ENCODE data around the gene VWA3B.
"Not testable (repeated sequence)": the region's sequence is repeated elsewhere in the genome, so short reads cannot be mapped to it uniquely, and the experiment has no call there.

Gene VWA3B

GRCh38 chr2:98252038-98252773, 165.2 kb downstream of the VWA3B start:
- no peak for DNase-seq (ENCODE audit: low read depth in 3 of 3)

- DNase-seq (ENCODE audit: low read depth in 3 of 3): no peak
These were observed 166.6 kb downstream of the VWA3B start for GRCh38 chr2:98253461-98254070.

DNA sequence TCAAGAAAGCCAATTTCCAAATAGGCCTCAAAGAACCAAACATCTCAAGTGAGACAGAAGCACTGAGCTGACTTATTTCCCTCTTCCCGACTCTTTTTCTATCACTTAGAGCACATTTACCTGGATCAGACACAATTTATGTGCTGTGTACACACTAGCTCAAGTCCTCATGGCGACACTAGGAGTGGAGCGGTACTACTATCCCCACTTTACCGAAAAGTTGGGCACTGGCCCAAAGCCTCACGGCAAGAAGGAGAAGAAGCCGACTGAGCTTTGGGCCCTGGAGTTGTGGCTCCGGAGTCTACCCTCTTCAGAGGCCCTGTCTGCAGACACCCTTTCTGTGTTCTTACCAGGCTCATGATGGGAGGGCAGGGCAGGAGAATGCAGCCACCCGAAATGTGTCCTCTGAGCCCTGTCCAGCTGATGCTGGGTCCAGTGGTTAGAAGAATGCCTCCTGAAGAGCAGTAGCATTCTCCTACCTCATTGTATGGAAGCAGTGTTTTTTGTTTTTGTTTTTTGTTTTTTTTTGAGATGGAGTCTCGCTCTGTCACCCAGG, 167.6 kb downstream of the VWA3B start:
- DNase-seq (ENCODE audit: low read depth in 3 of 3): no peak

GRCh38 chr2:98258906-98259305, 171.9 kb downstream of the VWA3B start:
- DNase-seq (ENCODE audit: low read depth in 3 of 3): no peak

DNA sequence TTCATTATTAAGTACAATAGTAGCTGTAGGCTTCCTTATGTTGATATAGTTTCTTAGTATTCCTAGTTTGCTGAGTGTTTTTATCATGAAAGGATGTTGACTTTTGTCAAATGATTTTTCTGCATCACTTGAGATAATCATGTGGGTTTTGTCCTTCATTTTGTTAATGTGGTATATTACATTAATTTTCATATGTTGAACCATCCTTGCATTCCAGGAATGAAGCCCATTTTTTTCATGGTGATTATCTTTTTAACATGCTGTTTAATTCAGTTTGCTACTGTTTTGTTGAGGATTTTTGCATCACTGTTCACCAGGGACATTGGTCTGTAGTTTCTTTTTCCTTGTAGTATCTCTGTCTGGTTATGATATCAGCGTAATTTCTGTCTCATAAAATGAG, 176.4 kb downstream of the VWA3B start:
- DNase-seq (ENCODE audit: low read depth in 3 of 3): no peak

- not testable (repeated sequence) for DNase-seq (ENCODE audit: low read depth in 3 of 3)
These were observed 181.3 kb downstream of the VWA3B start for GRCh38 chr2:98268225-98268624.

DNA sequence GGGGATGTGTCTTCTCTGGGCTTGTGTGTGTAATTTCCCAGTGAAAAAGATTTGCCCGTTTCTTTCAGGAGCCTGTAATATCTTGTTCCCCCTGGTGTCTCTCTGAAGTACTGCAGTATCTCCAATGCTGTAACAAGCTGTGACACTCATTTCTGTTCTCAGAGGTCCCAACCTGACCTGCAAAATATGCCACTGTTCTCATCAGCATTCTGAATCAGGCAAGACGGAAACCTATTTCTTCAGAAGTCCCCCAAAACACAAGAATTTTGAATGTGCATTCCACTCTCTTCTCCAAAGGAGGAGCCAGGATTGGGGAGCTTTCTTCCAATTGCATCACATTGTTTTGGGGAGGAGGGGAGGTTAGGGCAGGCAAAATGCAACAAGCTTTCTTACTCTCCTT, 182.3 kb downstream of the VWA3B start:
- DNase-seq (ENCODE audit: low read depth in 3 of 3): no peak

DNA sequence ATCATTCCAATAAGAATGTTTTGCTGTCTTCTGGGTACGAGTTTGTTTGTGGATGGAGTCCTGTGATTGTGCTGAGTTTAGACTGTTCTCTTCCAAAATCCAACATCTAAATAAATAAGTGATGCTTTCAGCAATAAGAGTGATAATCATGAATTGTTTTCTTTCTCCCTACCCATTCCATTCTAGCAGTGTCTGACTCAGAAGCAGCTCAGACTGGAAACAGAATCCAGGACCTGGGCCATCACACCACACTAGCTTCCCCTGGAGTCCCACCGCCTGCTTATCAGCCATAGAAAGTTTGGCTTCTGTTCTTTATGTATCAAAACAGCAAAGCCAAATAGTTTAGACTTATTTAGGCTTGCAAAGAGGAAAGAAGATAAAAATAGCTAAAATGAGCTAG, 182.9 kb downstream of the VWA3B start:
- no peak for DNase-seq (ENCODE audit: low read depth in 3 of 3)

DNA sequence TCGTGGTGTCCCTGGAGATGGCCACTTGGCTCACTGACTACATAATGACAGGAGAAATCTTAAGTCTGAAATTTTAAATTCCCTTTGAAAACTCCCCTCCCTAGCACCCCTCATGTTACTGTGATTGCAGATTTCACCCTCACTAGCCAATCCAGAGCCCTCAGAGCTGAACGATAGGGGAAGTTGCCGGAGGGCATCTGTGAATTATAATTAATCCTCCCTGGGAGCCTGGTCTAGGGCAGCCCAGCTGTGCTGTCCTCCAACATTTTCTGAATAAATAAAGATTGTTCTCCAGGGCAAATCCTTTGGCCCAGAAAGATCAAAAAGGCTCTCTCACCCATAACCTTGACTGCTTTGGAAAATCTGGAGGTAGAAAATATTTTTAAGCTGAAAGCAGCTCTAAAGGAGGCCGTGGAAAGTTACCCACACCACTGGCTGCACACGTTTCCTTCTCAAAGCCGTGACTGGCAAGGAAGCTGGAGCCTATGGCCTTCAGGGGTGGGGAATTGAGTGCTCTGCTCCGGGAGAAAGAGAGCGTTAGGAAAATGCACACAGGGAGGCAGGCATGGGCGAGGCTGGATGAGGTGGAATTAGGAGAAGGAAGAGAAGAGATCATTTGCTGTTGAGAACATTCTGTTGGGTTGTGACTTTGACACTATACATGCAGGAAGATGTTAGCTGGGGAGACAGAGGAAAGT, 190.3 kb downstream of the VWA3B start:
- no peak for DNase-seq (ENCODE audit: low read depth in 3 of 3)

GRCh38 chr2:98278074-98278473, 191.1 kb downstream of the VWA3B start:
- DNase-seq (ENCODE audit: low read depth in 3 of 3): no peak

DNA sequence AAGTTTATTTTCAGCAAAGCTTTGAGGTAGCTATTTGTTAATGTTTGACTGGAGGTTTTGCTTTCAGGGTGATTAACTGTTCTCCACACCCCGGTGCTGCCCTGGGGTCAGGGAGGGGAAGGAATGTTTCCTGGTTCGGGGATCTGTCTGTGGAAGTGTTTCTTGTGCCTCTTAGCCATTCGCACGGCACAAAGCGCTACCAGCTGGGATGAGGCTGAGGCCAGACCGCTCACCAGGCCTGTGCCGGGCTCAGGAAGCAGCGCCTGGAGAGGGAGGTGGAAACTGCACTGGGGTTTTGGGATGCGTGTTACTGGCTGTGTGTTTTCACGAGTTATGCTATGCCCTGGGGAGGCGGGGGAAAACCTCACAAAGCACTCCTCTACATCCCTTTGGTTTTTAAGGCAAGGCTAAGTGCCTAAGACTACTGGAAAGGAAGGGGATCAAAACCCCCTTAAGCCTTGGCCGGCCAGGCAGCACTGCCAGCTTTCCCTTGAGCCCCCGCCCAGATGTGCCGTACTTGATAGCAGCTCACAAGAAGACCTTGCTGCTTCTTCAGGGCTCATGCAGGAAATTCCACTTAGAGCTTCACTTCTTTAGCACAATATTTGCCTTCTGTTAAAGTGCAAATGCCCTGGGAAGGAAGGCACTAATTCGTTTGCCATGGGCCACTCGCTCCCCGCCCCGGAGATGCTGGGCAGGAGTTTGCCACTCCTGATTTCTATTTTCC, 193.6 kb downstream of the VWA3B start:
- no peak for DNase-seq (ENCODE audit: low read depth in 3 of 3)

- DNase-seq (ENCODE audit: low read depth in 3 of 3): no peak
These were observed 194.6 kb downstream of the VWA3B start for GRCh38 chr2:98281607-98282006.

DNA sequence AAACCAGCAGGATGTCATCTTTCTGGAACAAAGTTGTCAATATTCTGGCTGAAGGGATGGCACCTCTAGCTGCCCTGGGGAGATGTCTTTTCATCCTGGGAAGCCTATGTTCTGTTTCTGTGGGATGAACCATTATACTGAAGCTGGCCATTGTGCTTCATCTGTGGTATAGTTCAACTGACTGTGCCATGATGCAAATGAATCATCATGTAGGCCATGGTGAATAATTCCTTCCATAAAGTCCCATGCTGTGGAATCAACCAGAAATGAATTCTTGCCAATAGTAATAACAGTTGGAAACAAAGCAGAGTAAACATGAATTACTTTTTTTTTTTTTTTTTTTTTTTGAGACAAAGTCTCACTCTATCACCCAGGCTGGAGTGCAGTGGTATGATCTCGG, 195.1 kb downstream of the VWA3B start:
- no peak for DNase-seq (ENCODE audit: low read depth in 3 of 3)

GRCh38 chr2:98293030-98293429, 206.1 kb downstream of the VWA3B start:
- DNase-seq (ENCODE audit: low read depth in 3 of 3): no peak

DNA sequence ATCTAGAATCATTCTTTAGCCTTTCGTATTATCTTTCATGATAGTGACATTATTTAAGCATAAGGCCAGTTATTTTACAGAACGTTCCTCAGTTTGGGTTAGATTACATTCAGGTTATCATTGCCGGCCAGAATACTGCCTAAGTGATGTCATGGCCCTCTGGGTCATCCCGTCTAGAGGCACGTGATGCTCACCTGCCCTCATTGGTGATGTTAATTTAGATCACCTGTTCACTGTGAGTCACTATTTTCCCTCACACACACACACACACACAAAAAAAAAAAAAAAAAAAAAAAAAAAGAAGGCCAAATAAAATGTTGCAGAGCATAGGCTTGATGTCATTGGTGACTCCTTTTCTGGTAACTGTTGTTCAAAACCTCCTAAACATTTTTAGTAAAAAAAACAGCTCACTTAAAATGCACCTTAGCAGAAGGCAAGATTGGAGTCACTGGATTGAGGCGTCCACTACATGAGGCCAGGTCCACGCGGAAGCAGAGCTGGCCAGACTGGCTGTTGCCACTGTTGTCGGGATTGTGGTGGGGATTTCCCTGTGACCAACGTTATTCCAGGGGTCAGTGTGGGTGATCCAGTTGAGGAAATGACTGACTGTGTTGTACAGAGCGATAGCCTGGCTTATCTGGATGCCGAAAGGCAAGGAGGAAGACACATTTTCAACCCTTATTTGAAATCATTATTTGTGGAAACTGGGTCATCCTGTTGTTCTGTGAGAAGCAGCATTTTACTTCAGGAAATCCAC, 207.1 kb downstream of the VWA3B start:
- DNase-seq (ENCODE audit: low read depth in 3 of 3): no peak

DNA sequence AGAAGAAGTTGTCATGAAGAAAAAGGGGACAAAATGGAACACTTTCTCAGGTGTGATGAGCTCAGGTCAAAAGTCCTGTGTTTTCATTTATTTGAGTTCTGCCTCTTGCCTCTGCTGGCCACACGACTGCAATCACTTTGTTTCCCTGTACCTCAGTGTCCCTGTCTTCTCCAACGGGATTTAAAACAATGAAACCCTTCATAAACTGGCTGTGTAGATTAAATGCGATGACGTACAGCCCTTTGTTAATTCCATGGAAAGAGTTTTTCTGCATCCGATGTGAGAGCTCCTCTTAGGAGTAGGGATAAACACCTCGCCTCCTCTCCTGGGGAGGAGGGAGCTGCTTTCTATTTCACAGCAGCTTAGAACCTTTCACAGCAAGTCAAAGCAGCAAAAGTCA, 207.7 kb downstream of the VWA3B start:
- no peak for DNase-seq (ENCODE audit: low read depth in 3 of 3)

GRCh38 chr2:98295275-98295674, 208.3 kb downstream of the VWA3B start:
- no peak for DNase-seq (ENCODE audit: low read depth in 3 of 3)

- no peak for DNase-seq (ENCODE audit: low read depth in 3 of 3)
These were observed 208.9 kb downstream of the VWA3B start for GRCh38 chr2:98295721-98296414.

DNA sequence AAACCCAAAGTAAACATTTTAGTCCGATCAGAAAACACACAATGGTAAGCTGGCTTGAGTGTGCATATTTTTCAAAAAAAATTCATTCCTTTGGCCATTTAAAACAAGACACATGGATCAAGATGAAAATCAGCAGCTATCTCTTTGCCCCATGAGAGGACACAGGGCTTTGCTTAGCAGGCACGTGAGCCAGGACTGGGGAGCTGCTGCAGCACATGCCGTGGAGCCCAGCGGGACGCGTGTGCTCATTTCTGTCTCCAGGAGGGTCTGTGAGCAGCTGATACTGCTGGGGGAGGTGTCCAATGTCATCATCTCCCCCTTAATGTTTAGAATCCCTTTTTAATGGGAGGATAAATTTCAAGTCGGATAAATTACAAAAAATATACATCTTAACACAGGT, 209.5 kb downstream of the VWA3B start:
- no peak for DNase-seq (ENCODE audit: low read depth in 3 of 3)

- DNase-seq (ENCODE audit: low read depth in 3 of 3): no peak
These were observed 211.1 kb downstream of the VWA3B start for GRCh38 chr2:98297817-98298682.
